GM23338 (cell line): ENCODE data around the gene NUMB.

Experiments
- JUNB ChIP-seq: IDR thresholded peaks from one replicate; pipeline ENCODE4 v1.6.1; 2016; ENCODE audit warnings: antibody characterized with exemption; ENCODE audit not compliant: unreplicated experiment
- REST ChIP-seq: IDR thresholded peaks from one replicate; pipeline ENCODE4 v1.6.1; 2018; ENCODE audit warnings: antibody characterized with exemption; ENCODE audit not compliant: unreplicated experiment
- ZNF114 ChIP-seq: fragments of 250-450 bp; sonication (Bioruptor Pico); IDR thresholded peaks from 2 replicates; pipeline ENCODE4 v1.5.0; 2020; ENCODE audit warnings: mild to moderate bottlenecking, moderate library complexity

GRCh38 chr14:73467377-73467776 is 9.0 kb upstream of the NUMB start:
- no peak for TF ChIP-seq ZNF114 (CRISPR knock-in tag)
- TF ChIP-seq REST, result no peak
- TF ChIP-seq JUNB, result no peak
